ENCODE results near the gene IER3.

Gene IER3

DNA sequence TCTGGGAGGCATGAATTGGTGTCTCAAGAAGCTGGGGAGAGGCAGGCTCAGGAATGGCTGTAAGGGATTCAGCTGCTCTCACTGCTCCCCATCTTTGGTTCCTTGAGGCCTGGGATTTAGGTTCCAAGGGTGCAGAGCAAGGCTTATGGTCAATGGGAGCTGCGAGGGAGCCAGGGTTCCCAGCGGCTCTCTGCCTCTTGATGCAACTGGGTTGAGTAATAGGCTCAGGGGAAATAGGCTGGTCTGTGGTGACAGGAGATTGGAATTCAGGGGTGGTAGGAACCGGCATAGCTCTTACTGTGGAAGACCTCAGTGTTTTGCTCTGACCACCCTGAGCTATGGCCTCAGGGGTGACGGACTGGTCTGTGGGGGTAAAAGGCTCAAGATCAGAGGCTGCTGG, 40.5 kb downstream of the IER3 start:
- no peak for DNase-seq

DNA sequence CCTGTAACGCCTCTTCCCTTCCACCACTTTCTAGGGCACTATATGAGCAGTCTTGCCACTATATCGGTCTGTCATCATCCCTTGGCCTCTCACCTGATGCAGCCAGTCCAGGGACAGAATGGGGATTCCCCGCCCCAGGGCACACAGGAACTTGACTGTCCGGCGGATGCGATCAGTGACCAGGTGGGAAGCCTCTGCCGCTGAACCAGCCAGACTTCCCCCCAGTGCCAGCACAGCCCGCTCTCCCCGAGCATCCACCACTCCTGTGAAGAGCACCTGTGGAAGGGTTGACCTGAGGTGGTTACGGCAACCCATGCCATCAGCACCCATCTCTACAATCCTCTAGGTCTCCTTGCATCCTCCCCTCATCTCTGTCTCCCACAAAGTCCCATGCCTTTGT, 41.3 kb downstream of the IER3 start:
- DNase-seq (no peak), ATAC-seq (no peak)

More for the DNA sequence above, 40.5 kb downstream of the IER3 start:
- ATAC-seq, result no peak

DNA sequence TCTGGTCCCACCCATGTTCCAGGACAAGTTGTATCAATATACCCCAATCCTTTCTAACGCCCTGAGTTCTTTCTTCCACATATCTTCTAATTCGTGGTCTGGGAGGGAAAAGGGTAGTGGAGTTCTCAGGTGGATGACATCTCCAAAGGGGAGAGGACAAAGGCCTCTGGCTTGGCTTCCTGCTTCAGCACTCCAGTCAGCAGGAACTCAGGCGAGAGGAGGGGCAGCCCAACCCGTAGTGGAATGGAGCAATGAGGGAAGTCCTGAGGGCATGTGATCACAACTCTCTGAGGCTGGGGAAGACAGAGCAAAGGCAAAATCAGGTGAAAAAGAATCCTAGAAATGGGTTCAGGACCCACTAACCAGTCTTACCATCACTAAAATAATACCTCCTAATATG, 44.0 kb downstream of the IER3 start:
- DNase-seq, result no peak
- ATAC-seq, result no peak

DNA sequence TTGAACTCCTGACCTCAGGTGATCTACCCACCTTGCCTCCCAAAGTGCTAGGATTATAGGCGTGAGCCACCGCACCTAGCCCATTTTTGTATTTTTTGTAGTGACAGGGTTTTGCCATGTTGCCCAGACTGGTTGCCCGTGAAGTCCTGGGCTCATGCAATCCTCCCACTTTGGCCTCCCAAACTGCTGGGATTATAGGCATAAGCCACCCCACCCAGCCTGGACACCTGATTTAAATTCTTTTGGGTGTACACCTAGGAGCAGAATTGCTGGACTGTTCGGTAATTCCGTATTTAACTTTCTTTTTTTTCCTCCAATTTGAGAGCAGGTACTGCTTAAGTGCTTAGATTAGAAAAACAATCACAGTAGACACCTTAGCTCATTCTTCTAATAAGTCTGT, 47.9 kb downstream of the IER3 start:
- no peak for DNase-seq
- no peak for ATAC-seq

Data from stimulated activated naive CD8-positive, alpha-beta T cell treated with anti-CD3 and anti-CD28 coated beads, Interleukin-15, Interleukin-2, amounts not matched to agents 100 U/mL and 50 U/mL, for 24 hours (primary cell).